Measurements from ENCODE around the gene PPP2R1B.

DNA sequence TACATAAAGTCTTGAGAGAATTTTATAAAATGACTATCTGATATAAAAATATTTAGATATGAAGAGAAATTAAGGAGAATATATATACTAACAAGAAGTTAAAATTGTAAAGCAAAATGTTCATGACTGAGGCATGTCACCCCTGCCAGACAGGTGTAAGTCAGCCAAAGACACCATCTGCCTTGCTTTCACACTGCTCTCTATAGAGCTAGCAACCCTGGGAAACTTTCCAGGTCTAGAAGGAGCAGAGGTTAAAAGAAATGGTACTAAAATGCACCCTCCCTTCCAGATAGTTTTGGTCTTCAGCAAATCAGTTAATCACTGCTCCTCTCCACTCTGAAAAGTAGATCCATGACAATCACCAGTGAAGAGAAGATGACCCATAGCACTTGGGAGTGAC lies 16.5 kb downstream of the PPP2R1B start:
- TF ChIP-seq, protein P1, sequence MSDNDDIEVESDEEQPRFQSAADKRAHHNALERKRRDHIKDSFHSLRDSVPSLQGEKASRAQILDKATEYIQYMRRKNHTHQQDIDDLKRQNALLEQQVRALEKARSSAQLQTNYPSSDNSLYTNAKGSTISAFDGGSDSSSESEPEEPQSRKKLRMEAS (IDR thresholded peaks at IDR 0.05): no peak
- TF ChIP-seq, protein P2, sequence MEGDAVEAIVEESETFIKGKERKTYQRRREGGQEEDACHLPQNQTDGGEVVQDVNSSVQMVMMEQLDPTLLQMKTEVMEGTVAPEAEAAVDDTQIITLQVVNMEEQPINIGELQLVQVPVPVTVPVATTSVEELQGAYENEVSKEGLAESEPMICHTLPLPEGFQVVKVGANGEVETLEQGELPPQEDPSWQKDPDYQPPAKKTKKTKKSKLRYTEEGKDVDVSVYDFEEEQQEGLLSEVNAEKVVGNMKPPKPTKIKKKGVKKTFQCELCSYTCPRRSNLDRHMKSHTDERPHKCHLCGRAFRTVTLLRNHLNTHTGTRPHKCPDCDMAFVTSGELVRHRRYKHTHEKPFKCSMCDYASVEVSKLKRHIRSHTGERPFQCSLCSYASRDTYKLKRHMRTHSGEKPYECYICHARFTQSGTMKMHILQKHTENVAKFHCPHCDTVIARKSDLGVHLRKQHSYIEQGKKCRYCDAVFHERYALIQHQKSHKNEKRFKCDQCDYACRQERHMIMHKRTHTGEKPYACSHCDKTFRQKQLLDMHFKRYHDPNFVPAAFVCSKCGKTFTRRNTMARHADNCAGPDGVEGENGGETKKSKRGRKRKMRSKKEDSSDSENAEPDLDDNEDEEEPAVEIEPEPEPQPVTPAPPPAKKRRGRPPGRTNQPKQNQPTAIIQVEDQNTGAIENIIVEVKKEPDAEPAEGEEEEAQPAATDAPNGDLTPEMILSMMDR (IDR thresholded peaks at IDR 0.05; ENCODE audit: control extremely low read depth in 1 of 3, insufficient read depth in 1 of 3, low read depth in 1 of 3, low read length in 3 of 3): no peak
- TF ChIP-seq TCF12 (IDR thresholded peaks at IDR 0.05; ENCODE audit: low read depth, low read length) (no peak), SIN3A (conservative IDR thresholded peaks at IDR 0.05 in 1 of 2, IDR thresholded peaks at IDR 0.05 in 1 of 2; ENCODE audit: low read depth in 1 of 2, low read length in 2 of 2) (no peak)
- TF ChIP-seq, protein P3, sequence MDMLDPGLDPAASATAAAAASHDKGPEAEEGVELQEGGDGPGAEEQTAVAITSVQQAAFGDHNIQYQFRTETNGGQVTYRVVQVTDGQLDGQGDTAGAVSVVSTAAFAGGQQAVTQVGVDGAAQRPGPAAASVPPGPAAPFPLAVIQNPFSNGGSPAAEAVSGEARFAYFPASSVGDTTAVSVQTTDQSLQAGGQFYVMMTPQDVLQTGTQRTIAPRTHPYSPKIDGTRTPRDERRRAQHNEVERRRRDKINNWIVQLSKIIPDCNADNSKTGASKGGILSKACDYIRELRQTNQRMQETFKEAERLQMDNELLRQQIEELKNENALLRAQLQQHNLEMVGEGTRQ (IDR thresholded peaks at IDR 0.05; ENCODE audit: low read length): no peak

Data from H1 (cell line).